GM18951 (cell line): ENCODE results near the gene ORC5.

ENCODE experiments used
- POLR2A ChIP-seq: IDR thresholded peaks from 4 replicates; pipeline ENCODE4 v1.6.1; 2011; ENCODE audit warnings: mild to moderate bottlenecking; ENCODE audit not compliant: insufficient read length, insufficient read depth; ENCODE audit errors: extremely low read depth
- in situ Hi-C: fragments of 300-500 bp; cut with MboI; formaldehyde crosslinking; loops from one replicate; pipeline ENCODE4 v1.12.0; 2022; ENCODE audit warnings: low sequenced_read_pairs, mixed read lengths, inconsistent platforms; ENCODE audit not compliant: unreplicated experiment

ORC5 gene

DNA sequence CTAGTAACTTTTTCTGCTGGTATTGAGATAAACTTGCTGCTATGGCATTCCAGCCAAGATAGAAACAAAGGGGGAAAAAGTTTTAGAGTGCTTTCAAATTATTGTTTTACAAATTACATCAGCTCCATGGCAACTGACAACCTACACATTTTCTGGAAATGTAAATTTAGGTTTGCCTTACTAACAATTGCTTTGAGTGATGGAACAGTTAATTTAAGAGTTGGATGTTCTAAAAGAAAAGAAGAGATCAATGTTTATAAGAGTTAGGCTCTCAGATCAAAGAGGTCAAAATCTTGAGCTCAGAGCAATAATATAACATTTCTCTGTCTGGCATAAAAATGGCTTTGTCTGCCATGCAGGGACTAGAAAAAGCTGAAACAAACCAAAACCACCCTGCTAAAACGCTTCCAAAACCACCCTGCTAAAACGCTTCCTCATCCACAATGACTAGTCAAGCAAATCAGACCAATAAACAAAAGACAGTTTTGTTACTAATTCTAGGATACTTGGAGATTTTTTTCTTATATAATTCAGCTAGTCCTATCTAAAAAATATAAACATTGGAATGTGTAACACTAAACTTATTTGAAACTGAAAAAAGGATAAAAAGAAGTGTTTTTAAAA lies 32.3 kb downstream of the ORC5 start:
- in situ Hi-C loops, result no loop called here
- no peak for TF ChIP-seq POLR2A

GRCh38 chr7:104174798-104175197 lies 33.0 kb downstream of the ORC5 start:
- no peak for TF ChIP-seq POLR2A
- in situ Hi-C loops, result no loop called here

DNA sequence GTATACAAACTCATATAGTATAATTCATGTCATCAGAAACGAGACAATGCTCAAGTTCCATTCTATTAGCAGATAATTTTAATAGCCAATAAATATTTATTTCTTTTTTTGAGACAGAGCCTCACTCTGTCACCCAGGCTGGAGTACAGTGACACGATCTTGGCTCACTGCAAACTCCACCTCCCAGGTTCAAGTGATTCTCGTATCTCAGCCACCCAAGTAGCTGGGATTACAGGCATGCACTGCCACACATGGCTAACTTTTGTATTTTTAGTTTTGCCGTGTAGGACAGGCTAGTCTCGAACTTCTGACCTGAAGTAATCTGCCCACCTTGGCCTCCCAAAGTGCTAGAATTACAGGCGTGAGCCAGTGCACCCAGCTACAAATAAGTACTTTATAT lies 45.7 kb downstream of the ORC5 start:
- in situ Hi-C loops, result no loop called here
- no peak for TF ChIP-seq POLR2A

DNA sequence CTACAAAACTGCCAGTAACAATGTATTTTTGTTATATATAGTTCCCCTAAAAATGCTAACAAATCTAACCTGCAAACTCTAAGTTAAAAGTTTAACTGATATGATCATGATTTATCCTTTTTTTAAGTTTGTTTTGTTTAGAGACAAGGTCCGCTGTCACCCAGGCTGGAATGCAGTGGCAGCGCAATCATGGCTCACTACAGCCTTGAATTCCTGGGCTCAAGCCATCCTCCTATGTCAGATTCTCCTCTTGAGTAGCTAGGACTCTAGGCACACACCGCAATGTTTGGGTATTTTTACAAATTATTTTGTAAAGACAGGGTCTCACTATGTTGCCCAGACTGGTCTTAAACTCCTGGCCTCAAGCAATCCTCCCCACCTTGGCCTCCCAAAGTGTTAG lies 46.6 kb downstream of the ORC5 start:
- in situ Hi-C loops, result no loop called here
- no peak for TF ChIP-seq POLR2A

- in situ Hi-C loops, result no loop called here
- TF ChIP-seq POLR2A, result no peak
Observed at GRCh38 chr7:104160375-104160774, 47.4 kb downstream of the ORC5 start.

DNA sequence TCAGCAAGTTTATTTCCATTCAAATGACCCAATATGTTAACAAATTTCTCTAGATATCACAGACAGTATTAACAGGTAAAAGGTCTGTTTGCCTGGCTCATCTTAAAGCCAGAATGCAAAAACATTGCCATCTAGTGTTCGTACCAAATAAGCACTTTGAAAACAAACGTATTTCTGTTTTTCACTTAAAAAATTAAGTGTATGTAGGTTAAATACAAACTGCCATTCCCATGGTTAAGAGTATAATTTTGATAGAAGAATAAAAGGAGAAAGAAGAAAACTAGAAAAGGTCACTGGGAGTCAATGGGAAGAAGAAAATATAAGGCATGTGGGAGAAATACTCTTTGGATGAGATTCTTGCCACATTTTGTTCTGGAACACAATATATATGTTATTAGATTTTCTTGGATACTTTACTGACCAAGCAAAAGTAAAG lies 51.0 kb downstream of the ORC5 start:
- in situ Hi-C loops, result loop anchor here (10.0 kb wide), 1 partner anchor 582 kb away; no protein-coding TSS in a partner anchor

GRCh38 chr7:104153287-104153686 lies 54.5 kb downstream of the ORC5 start:
- no peak for TF ChIP-seq POLR2A
- in situ Hi-C loops, result loop anchor here (10.0 kb wide), 1 partner anchor 578 kb away; no protein-coding TSS in a partner anchor

More for the DNA sequence above, 51.0 kb downstream of the ORC5 start:
- no peak for TF ChIP-seq POLR2A

- TF ChIP-seq POLR2A, result no peak
- in situ Hi-C loops, result loop anchor here (10.0 kb wide), 1 partner anchor 578 kb away; no protein-coding TSS in a partner anchor
Observed at GRCh38 chr7:104152468-104152867, 55.3 kb downstream of the ORC5 start.

- TF ChIP-seq POLR2A, result no peak
- in situ Hi-C loops, result loop anchor here (10.0 kb wide), 1 partner anchor 576 kb away; no protein-coding TSS in a partner anchor
Observed at GRCh38 chr7:104150470-104150869, 57.3 kb downstream of the ORC5 start.

- TF ChIP-seq POLR2A, result no peak
- in situ Hi-C loops, result loop anchor here (10.0 kb wide), 1 partner anchor 575 kb away; no protein-coding TSS in a partner anchor
Observed at GRCh38 chr7:104149822-104150221, 58.0 kb downstream of the ORC5 start.

DNA sequence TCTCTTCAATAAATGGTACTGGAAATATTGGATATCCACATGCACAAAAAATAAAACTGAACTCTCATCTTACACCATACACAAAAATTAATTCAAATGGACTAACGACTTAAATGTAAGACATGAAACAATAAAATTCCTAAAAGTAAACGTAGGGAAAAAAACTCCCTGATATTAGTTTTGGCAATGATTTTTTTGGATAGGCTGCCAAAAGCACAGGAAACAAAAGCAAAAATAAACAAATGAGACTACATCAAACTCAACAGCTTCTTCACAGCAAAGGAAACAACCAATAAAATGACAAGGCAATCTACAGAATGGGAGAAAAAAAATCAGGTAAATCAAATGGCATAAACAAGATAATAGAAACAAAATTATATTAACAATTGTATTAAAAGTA lies 65.7 kb downstream of the ORC5 start:
- no peak for TF ChIP-seq POLR2A
- in situ Hi-C loops, result no loop called here

DNA sequence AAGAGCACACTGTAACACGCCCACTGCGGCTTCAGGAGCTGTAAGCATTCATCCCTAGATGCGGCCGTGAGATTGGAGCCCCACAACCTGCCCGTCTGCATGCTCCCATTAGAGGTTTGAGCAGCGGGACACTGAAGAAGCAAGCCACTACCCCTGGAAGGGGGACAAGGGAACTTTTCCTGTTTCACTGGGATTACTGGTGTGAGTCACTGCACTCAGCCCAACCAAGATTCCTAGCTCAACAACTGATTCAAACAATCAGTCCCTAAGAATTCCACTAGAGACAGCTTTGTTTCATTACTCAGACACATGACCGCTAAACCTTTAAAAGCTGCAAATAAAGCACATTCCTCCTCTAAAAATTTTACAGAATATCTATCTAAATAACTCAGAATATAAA lies 69.8 kb downstream of the ORC5 start:
- no peak for TF ChIP-seq POLR2A
- in situ Hi-C loops, result no loop called here

DNA sequence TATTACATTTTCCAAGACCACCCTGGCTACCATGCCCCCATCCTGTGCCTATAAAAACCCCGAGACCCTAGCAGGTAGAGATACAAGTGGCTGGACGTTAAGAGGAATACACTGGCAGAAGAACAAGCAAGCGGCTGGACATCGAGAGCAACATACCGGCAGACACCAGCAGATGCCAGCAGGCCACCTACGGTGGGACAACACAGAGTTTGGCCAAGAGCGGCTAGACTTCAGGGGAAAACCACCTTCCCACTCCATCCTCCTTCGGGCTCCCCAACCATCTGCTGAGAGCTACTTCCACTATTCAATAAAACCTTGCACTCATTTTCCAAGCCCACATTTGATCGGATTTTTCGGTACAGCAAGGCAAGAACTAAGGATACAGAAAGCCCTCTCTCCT lies 70.3 kb downstream of the ORC5 start:
- in situ Hi-C loops, result no loop called here
- TF ChIP-seq POLR2A, result no peak

DNA sequence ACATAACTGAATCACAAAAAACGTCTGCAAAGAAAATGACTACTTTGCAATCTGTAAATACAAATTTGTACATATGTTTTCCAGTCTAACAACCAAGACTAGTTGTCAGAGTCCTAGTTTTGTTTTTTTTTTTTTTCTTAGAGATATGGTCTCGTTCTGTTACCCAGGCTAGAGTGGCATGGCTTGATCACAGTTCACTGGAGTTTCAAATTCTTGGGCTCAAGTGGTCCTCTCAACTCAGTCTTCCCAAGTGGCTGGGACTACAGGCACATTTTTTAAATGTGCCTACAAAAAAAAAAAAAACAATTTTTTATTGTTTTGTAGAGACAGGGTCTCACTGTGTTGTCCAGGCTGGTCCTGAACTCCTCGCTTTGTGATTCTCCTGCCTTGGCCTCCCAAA lies 70.8 kb downstream of the ORC5 start:
- in situ Hi-C loops, result no loop called here
- TF ChIP-seq POLR2A, result no peak
